Activated gamma-delta T cell treated with anti-CD3 and anti-CD28 coated beads, Interleukin-2, amount 50 U/mL, for 16 hours (primary cell): Measurements from ENCODE around the gene MVB12A.

Source experiments
- DNase-seq: peaks from one replicate; pipeline ENCODE4 v3.0.0-alpha.2; 2020; ENCODE audit warnings: low read depth

Gene MVB12A

GRCh38 chr19:17471410-17472125 lies 51.7 kb downstream of the MVB12A start:
- DNase-seq, result no peak

GRCh38 chr19:17473041-17473440 lies 53.2 kb downstream of the MVB12A start:
- no peak for DNase-seq
